Tibial artery (tissue), 4 donors: ENCODE measurements around the gene MARS1.

Source experiments
- DNase-seq, 2 donors: peaks; one replicate each; pipeline ENCODE4 v3.0.0-alpha.2; 2019
- H3K27ac ChIP-seq, 2 donors: fragments of 200-600 bp; sonication (generic) in 1 of 2; 1 replicate in 1 of 2; 2 replicates in 1 of 2; pipeline ENCODE4 v1.5.1; 2018 to 2019; ENCODE audit warnings: mild to moderate bottlenecking in 1 of 2
- H3K27me3 ChIP-seq, 2 donors: fragments of 200-600 bp; sonication (generic) in 1 of 2; one replicate each; pipeline versions ENCODE4 v1.5.1 to v1.6.0; 2016 to 2019
- H3K36me3 ChIP-seq, 3 donors: fragments of 200-600 bp; sonication (generic) in 2 of 3; one replicate each; pipeline ENCODE4 v1.5.1; 2016 to 2019; ENCODE audit warnings: mild to moderate bottlenecking in 2 of 3
- H3K4me1 ChIP-seq, 4 donors: fragments of 200-600 bp; sonication (generic) in 2 of 4; 1 replicate in 3 of 4; 2 replicates in 1 of 4; pipeline ENCODE4 v1.5.1; 2016 to 2019
- H3K4me3 ChIP-seq, 2 donors: fragments of 200-600 bp; sonication (generic) in 1 of 2; 1 replicate in 1 of 2; 2 replicates in 1 of 2; pipeline ENCODE4 v1.5.1; 2018 to 2019; ENCODE audit warnings: mild to moderate bottlenecking in 2 of 2
- H3K9me3 ChIP-seq, 3 donors: fragments of 200-600 bp; sonication (generic) in 1 of 3; one replicate each; pipeline ENCODE4 v1.5.1; 2016 to 2019
- intact Hi-C: fragments of 100-400 bp; cut with DNase I; formaldehyde crosslinking; loops from one replicate; pipeline ENCODE4 v1.15.0; 2023; ENCODE audit warnings: low total_unique reads
- TF ChIP-seq, protein P1 (sequence below), 2 experiments: fragments of 200-600 bp in 1 of 2; fragments of 450-650 bp in 1 of 2; IDR thresholded peaks; one replicate each; pipeline ENCODE4 v1.5.1; 2017 to 2019; ENCODE audit warnings: antibody characterized with exemption in 2 of 2, mild to moderate bottlenecking in 1 of 2, moderate library complexity in 1 of 2

Gene MARS1

GRCh38 chr12:57467212-57467874, 20.5 kb upstream of the MARS1 start:
- DNase-seq: no peak
- TF ChIP-seq, protein P1, sequence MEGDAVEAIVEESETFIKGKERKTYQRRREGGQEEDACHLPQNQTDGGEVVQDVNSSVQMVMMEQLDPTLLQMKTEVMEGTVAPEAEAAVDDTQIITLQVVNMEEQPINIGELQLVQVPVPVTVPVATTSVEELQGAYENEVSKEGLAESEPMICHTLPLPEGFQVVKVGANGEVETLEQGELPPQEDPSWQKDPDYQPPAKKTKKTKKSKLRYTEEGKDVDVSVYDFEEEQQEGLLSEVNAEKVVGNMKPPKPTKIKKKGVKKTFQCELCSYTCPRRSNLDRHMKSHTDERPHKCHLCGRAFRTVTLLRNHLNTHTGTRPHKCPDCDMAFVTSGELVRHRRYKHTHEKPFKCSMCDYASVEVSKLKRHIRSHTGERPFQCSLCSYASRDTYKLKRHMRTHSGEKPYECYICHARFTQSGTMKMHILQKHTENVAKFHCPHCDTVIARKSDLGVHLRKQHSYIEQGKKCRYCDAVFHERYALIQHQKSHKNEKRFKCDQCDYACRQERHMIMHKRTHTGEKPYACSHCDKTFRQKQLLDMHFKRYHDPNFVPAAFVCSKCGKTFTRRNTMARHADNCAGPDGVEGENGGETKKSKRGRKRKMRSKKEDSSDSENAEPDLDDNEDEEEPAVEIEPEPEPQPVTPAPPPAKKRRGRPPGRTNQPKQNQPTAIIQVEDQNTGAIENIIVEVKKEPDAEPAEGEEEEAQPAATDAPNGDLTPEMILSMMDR (IDR thresholded peaks at IDR 0.05): no peak
- intact Hi-C loops: no loop called here
- H3K36me3 ChIP-seq: no peaks in the 10 kb centered on the region
- H3K27ac ChIP-seq: no peak overlapping the region
- H3K4me3 ChIP-seq: no peak overlapping the region
- H3K9me3 ChIP-seq: no peaks in the 10 kb centered on the region
- peaks cover 0 to 24% of the 10 kb centered on the region in 2 donors for H3K27me3 ChIP-seq
- no peaks in the 10 kb centered on the region for H3K4me1 ChIP-seq

DNA sequence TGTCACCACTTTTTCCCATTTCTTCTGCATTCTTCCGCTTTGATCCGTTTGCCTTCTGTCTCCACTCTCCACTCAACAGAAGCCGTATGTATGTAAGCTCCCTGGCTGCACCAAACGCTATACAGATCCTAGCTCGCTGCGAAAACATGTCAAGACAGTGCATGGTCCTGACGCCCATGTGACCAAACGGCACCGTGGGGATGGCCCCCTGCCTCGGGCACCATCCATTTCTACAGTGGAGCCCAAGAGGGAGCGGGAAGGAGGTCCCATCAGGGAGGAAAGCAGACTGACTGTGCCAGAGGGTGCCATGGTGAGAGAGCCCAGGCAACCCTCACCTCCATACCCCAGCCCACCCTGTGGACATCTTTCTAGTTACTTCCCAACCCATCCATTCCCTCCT, 20.0 kb upstream of the MARS1 start:
- no peaks in the 10 kb centered on the region for H3K4me1 ChIP-seq
- H3K4me3 ChIP-seq: no peak overlapping the region
- peaks cover 0 to 30% of the 10 kb centered on the region in 2 donors for H3K27me3 ChIP-seq
- H3K27ac ChIP-seq: no peak overlapping the region
- DNase-seq: no peak
- TF ChIP-seq, protein P1 (IDR thresholded peaks at IDR 0.05): no peak
- intact Hi-C loops: no loop called here
- no peaks in the 10 kb centered on the region for H3K9me3 ChIP-seq
- H3K36me3 ChIP-seq: no peaks in the 10 kb centered on the region

- intact Hi-C loops: no loop called here
- Histone ChIP-seq H3K4me3 (no peak overlapping the region), H3K27ac (no peak overlapping the region), H3K27me3 (peaks cover 0 to 42% of the 10 kb centered on the region in 2 donors), H3K36me3 (no peaks in the 10 kb centered on the region), H3K9me3 (no peaks in the 10 kb centered on the region), H3K4me1 (peaks cover 0 to under 1% (median 0%) of the 10 kb centered on the region in 4 donors)
- DNase-seq: no peak
- TF ChIP-seq, protein P1 (IDR thresholded peaks at IDR 0.05): no peak
Measured at GRCh38 chr12:57469296-57470164, 18.3 kb upstream of the MARS1 start.

- no peak overlapping the region for H3K4me3 ChIP-seq
- no peaks in the 10 kb centered on the region for H3K9me3 ChIP-seq
- peaks cover 0 to 9% (median 6%) of the 10 kb centered on the region in 4 donors for H3K4me1 ChIP-seq
- peaks cover 0 to 51% of the 10 kb centered on the region in 2 donors for H3K27me3 ChIP-seq
- DNase-seq: no peak
- no peak overlapping the region for H3K27ac ChIP-seq
- no peaks in the 10 kb centered on the region for H3K36me3 ChIP-seq
- TF ChIP-seq, protein P1 (IDR thresholded peaks at IDR 0.05): no peak
- intact Hi-C loops: no loop called here
Measured at GRCh38 chr12:57470286-57470969, 17.4 kb upstream of the MARS1 start.

DNA sequence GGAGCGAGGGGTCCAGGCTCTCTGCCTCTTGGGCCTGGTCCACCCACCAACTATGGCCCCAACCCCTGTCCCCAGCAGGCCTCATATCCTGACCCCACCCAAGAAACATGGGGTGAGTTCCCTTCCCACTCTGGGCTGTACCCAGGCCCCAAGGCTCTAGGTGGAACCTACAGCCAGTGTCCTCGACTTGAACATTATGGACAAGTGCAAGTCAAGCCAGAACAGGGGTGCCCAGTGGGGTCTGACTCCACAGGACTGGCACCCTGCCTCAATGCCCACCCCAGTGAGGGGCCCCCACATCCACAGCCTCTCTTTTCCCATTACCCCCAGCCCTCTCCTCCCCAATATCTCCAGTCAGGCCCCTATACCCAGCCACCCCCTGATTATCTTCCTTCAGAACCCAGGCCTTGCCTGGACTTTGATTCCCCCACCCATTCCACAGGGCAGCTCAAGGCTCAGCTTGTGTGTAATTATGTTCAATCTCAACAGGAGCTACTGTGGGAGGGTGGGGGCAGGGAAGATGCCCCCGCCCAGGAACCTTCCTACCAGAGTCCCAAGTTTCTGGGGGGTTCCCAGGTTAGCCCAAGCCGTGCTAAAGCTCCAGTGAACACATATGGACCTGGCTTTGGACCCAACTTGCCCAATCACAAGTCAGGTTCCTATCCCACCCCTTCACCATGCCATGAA, 16.8 kb upstream of the MARS1 start:
- intact Hi-C loops: no loop called here
- H3K9me3 ChIP-seq: no peaks in the 10 kb centered on the region
- H3K27me3 ChIP-seq: peaks cover 0 to 57% of the 10 kb centered on the region in 2 donors
- no peak for DNase-seq
- H3K4me1 ChIP-seq: peaks cover 0 to 16% (median 12%) of the 10 kb centered on the region in 4 donors
- H3K36me3 ChIP-seq: no peaks in the 10 kb centered on the region
- H3K27ac ChIP-seq: no peak overlapping the region
- TF ChIP-seq, protein P1 (IDR thresholded peaks at IDR 0.05): no peak
- H3K4me3 ChIP-seq: no peak overlapping the region
